ENCODE measurements around the gene ACOT7. TPM values are rescaled to one million over a fixed set of nuclear protein-coding genes. Genes with fewer than 3 reads are reported as not detected.

ACOT7 gene
- total RNA-seq, 2 experiments from 2014 or later, result 5.3 to 5.4 TPM

- DNase-seq, result no peak
- Histone ChIP-seq H3K4me3 (ENCODE audit: low read length) (no peak overlapping the region), H3K36me3 (ENCODE audit: insufficient read depth, low read length) (peaks cover 6% of the 10 kb centered on the region), H3K27ac (ENCODE audit: low read depth in 1 of 2, low read length in 2 of 2) (no peak overlapping the region), H3K9me3 (ENCODE audit: control insufficient read depth in 1 of 2, insufficient read depth in 1 of 2, low read length in 2 of 2) (no peaks in the 10 kb centered on the region), H3K4me1 (ENCODE audit: insufficient read depth, low read length) (no peaks in the 10 kb centered on the region), H3K27me3 (ENCODE audit: control insufficient read depth in 1 of 2, insufficient read depth in 2 of 2, low read length in 2 of 2) (no peaks in the 10 kb centered on the region)
- no peaks in the 10 kb centered on the region for H3K4me1 Mint-ChIP-seq (ENCODE audit: low read depth)
- no peaks in the 10 kb centered on the region for H3K9me3 Mint-ChIP-seq
- peaks cover 9% of the 10 kb centered on the region for H3K36me3 Mint-ChIP-seq (ENCODE audit: low read depth)
- H3K27me3 Mint-ChIP-seq, result no peaks in the 10 kb centered on the region
- ChIA-PET CTCF (no interaction called here), POLR2A (no interaction called here)
- no peak overlapping the region for H3K27ac Mint-ChIP-seq
- H3K4me3 Mint-ChIP-seq, result no peak overlapping the region
- no peak for TF ChIP-seq CTCF (IDR thresholded peaks at IDR 0.05)
- no peak for ATAC-seq (ENCODE audit: poor library complexity)
- intact Hi-C loops (cut with DNase I, micrococcal nuclease), result no loop called here
These were observed 72.4 kb downstream of the ACOT7 start for GRCh38 chr1:6321205-6321604.

- no peak for TF ChIP-seq CTCF (IDR thresholded peaks at IDR 0.05)
- no peak overlapping the region for H3K4me3 Mint-ChIP-seq
- Histone ChIP-seq H3K9me3 (ENCODE audit: control insufficient read depth in 1 of 2, insufficient read depth in 1 of 2, low read length in 2 of 2) (no peaks in the 10 kb centered on the region), H3K27me3 (ENCODE audit: control insufficient read depth in 1 of 2, insufficient read depth in 2 of 2, low read length in 2 of 2) (no peaks in the 10 kb centered on the region), H3K27ac (ENCODE audit: low read depth in 1 of 2, low read length in 2 of 2) (no peak overlapping the region), H3K36me3 (ENCODE audit: insufficient read depth, low read length) (peaks cover 4% of the 10 kb centered on the region), H3K4me1 (ENCODE audit: insufficient read depth, low read length) (no peaks in the 10 kb centered on the region), H3K4me3 (ENCODE audit: low read length) (no peak overlapping the region)
- no peaks in the 10 kb centered on the region for H3K27me3 Mint-ChIP-seq
- CTCF ChIA-PET, result no interaction called here
- POLR2A ChIA-PET, result no interaction called here
- H3K27ac Mint-ChIP-seq, result no peak overlapping the region
- H3K9me3 Mint-ChIP-seq, result no peaks in the 10 kb centered on the region
- H3K36me3 Mint-ChIP-seq (ENCODE audit: low read depth), result peaks cover 9% of the 10 kb centered on the region
- H3K4me1 Mint-ChIP-seq (ENCODE audit: low read depth), result no peaks in the 10 kb centered on the region
- no peak for ATAC-seq (ENCODE audit: poor library complexity)
- intact Hi-C loops (cut with DNase I, micrococcal nuclease), result no loop called here
- DNase-seq, result no peak
These were observed 76.3 kb downstream of the ACOT7 start for GRCh38 chr1:6317098-6317760.

GRCh38 chr1:6316240-6317097 is 77.1 kb downstream of the ACOT7 start:
- no peak for ATAC-seq (ENCODE audit: poor library complexity)
- DNase-seq, result no peak
- Mint-ChIP-seq H3K4me3 (no peak overlapping the region), H3K27ac (no peak overlapping the region), H3K36me3 (ENCODE audit: low read depth) (peaks cover 9% of the 10 kb centered on the region), H3K4me1 (ENCODE audit: low read depth) (no peaks in the 10 kb centered on the region), H3K27me3 (no peaks in the 10 kb centered on the region), H3K9me3 (no peaks in the 10 kb centered on the region)
- Histone ChIP-seq H3K27ac (ENCODE audit: low read depth in 1 of 2, low read length in 2 of 2) (no peak overlapping the region), H3K4me3 (ENCODE audit: low read length) (no peak overlapping the region), H3K36me3 (ENCODE audit: insufficient read depth, low read length) (peaks cover 4% of the 10 kb centered on the region), H3K27me3 (ENCODE audit: control insufficient read depth in 1 of 2, insufficient read depth in 2 of 2, low read length in 2 of 2) (no peaks in the 10 kb centered on the region), H3K9me3 (ENCODE audit: control insufficient read depth in 1 of 2, insufficient read depth in 1 of 2, low read length in 2 of 2) (no peaks in the 10 kb centered on the region), H3K4me1 (ENCODE audit: insufficient read depth, low read length) (no peaks in the 10 kb centered on the region)
- ChIA-PET CTCF (interaction anchor here (0.5 to 0.6 kb wide), 2 partner anchors 28 to 121 kb away, joined by 3 read pairs; no protein-coding TSS in a partner anchor), POLR2A (no interaction called here)
- TF ChIP-seq CTCF (IDR thresholded peaks at IDR 0.05), result no peak
- intact Hi-C loops (cut with DNase I, micrococcal nuclease), result no loop called here

All from CD4-positive, alpha-beta T cell (primary cell).